Activated T-helper 2 cell treated with anti-CD3 and anti-CD28 coated beads, Interferon-gamma antibody, Interleukin-2, Interleukin-4, amounts not matched to agents 10 μg/mL and 5 μg/mL and 100 μg/mL, durations not matched to agents 14 hours and 24 hours and 36 hours (primary cell): Measurements from ENCODE around the gene S100P. TPM values are rescaled to one million over a fixed set of nuclear protein-coding genes. Genes with fewer than 3 reads are reported as not detected.
"Not testable (repeated sequence)": the region's sequence is repeated elsewhere in the genome, so short reads cannot be mapped to it uniquely, and the experiment has no call there.

Source experiments
- DNase-seq: peaks from one replicate; pipeline ENCODE4 v3.0.0; 2021; ENCODE audit warnings: low spot score
- H3K27ac Mint-ChIP-seq: one replicate; pipeline ENCODE4 v1.8.0; 2021; ENCODE audit warnings: mixed read lengths
- H3K27me3 Mint-ChIP-seq: one replicate; pipeline ENCODE4 v1.8.0; 2021; ENCODE audit warnings: low read depth, mixed read lengths
- H3K36me3 Mint-ChIP-seq: one replicate; pipeline ENCODE4 v1.8.0; 2021; ENCODE audit warnings: low read depth, mixed read lengths
- H3K4me1 Mint-ChIP-seq: one replicate; pipeline ENCODE4 v1.8.0; 2021; ENCODE audit warnings: low read depth, mixed read lengths
- H3K4me3 Mint-ChIP-seq: one replicate; pipeline ENCODE4 v1.8.0; 2021; ENCODE audit warnings: low read depth, mild to moderate bottlenecking, moderate library complexity, mixed read lengths
- H3K9me3 Mint-ChIP-seq: one replicate; pipeline ENCODE4 v1.8.0; 2021; ENCODE audit warnings: mixed read lengths
- intact Hi-C: fragments of 100-400 bp; cut with micrococcal nuclease; formaldehyde crosslinking; loops from one replicate; pipeline ENCODE4 v1.15.1; 2023
- total RNA-seq: library from RNA; stranded (reverse); gene quantifications from 2 replicates; pipeline ENCODE4 v1.2.3, GENCODE V29; 2022

The S100P gene
- total RNA-seq, 1 donor from 2014 or later: 3.4 TPM

DNA sequence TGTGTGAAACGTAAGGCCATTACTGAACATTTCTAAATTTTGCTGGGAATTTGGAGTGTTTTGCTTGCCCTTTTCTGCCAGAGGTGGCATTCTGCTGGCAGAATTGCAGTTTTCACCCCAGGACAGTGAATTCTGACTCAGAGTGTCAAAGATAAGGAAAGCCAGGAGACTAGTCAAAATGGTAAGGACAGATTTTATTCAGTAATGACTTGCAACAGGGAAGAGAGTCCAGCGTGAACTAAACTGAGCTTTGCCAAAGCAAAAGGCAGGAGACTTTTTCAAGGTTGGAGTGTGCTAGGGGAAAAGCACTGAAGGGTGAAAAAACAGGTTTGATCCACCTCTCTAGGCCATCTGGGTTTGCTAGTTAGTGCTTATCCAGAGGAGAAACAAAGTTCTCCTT lies 33.8 kb upstream of the S100P start:
- intact Hi-C loops: loop anchor here (5.0 kb wide), 1 partner anchor 1542 kb away; no protein-coding TSS in a partner anchor
- H3K4me3 Mint-ChIP-seq: no peak overlapping the region

DNA sequence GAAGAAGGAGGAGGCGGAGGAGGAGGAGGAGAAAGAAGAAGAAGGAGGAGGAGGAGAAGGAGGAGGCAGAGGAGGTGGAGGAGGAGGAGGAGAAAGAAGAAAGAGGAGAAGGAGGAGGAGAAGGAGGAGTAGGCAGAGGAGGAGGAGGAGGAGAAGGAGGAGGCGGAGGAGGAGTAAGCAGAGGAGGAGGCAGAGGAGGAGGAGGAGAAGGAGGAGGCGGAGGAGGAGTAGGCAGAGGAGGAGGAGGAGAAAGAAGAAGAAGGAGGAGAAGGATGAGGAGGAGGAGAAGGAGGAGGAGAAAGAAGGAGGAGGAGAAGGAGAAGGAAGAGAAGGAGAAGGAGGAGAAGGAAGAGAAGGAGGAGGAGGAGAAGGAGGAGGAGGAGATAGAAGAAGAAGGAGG lies 33.2 kb upstream of the S100P start:
- no peak overlapping the region for H3K4me3 Mint-ChIP-seq
- peaks cover 4% of the 10 kb centered on the region for H3K9me3 Mint-ChIP-seq
- H3K27ac Mint-ChIP-seq: no peak overlapping the region
- no peak for DNase-seq
- H3K36me3 Mint-ChIP-seq: no peaks in the 10 kb centered on the region
- intact Hi-C loops: no loop called here
- H3K27me3 Mint-ChIP-seq: peaks cover 33% of the 10 kb centered on the region
- H3K4me1 Mint-ChIP-seq: peaks cover 6% of the 10 kb centered on the region

More for the DNA sequence above, 33.8 kb upstream of the S100P start:
- peaks cover 33% of the 10 kb centered on the region for H3K27me3 Mint-ChIP-seq
- H3K27ac Mint-ChIP-seq: no peak overlapping the region
- no peak for DNase-seq
- no peaks in the 10 kb centered on the region for H3K36me3 Mint-ChIP-seq
- H3K9me3 Mint-ChIP-seq: peaks cover 4% of the 10 kb centered on the region
- H3K4me1 Mint-ChIP-seq: peaks cover 6% of the 10 kb centered on the region

DNA sequence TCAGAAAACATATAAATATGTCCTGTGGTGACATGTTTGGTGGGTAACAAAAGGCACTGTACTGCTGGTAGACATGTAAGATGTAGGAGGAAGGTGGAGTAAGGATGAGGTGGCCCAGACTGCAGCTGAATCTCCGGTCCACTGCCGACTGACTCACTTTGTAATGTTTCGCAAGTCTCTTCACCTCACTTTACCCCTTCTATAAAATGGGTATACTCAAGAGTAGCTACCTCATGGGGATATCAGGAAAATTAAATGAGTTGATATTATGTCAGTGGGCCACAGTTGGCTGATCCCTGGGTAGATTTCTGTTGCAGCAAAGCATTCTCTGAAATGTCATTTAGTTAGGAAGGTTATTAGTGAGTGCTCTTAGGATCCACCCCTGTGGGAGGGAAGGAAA lies 31.1 kb upstream of the S100P start:
- Mint-ChIP-seq H3K36me3 (no peaks in the 10 kb centered on the region), H3K4me3 (no peak overlapping the region)

DNA sequence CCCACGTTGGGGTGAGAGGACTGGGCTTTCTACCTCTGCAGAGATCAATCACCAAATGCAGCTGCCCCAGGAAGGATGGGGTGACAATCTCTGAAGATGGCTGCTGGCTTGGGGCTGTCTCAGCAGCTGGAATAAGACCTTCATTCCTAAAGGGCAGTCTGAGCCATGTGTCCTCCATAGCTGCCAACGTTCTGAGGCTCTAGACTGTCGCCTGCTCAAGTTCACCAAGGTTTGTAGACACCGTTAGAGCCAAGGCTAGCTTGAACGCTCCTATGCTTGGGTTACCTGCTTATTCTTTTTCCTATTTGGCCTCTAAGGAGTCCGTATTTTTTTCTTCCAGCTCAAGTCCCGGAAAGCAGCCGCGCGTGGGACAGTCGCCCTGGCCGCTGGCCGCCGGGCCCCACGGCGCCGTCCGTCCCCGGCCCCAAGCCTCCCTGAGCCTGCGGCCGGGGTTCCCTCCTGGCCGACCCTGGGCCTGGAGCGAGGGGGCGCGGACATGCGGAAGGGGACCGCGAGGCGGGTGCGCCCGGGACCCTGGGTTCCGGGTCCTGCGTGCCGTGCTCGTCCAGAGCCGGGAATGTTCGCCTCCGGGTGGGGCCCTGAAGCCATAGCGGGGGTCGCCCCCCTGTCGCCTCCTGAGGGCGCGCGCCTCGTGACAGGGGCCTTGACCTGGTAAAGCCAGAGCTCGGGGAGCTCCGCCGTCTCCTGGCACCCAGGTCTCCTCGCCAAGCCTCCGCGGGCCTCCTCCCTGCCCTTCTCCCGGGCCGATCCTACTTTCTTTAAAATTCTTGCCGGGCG lies 29.9 kb upstream of the S100P start:
- intact Hi-C loops: no loop called here
- Mint-ChIP-seq H3K4me1 (peaks cover 5% of the 10 kb centered on the region), H3K27ac (no peak overlapping the region), H3K4me3 (no peak overlapping the region), H3K27me3 (peaks cover 33% of the 10 kb centered on the region), H3K9me3 (no peaks in the 10 kb centered on the region), H3K36me3 (no peaks in the 10 kb centered on the region)
- no peak for DNase-seq

More for the DNA sequence above, 31.1 kb upstream of the S100P start:
- intact Hi-C loops: no loop called here
- peaks cover 33% of the 10 kb centered on the region for H3K27me3 Mint-ChIP-seq
- no peak overlapping the region for H3K27ac Mint-ChIP-seq
- H3K9me3 Mint-ChIP-seq: no peaks in the 10 kb centered on the region
- H3K4me1 Mint-ChIP-seq: peaks cover 6% of the 10 kb centered on the region
- DNase-seq: no peak

DNA sequence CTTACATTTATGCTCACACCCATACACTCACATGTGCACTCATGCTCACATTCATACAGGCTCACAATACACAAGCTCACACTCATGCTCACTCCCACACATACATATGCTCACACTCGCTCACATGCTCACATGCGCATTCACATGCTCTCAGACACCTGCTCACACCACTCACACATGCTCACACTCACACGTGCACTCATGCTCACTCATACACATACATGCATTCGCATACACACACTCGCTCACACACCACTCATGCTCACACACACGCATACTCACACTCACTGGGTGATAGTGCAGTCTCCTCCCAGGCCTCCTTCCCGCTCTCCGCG lies 28.4 kb upstream of the S100P start:
- intact Hi-C loops: no loop called here
- H3K36me3 Mint-ChIP-seq: no peaks in the 10 kb centered on the region
- no peak overlapping the region for H3K27ac Mint-ChIP-seq

DNA sequence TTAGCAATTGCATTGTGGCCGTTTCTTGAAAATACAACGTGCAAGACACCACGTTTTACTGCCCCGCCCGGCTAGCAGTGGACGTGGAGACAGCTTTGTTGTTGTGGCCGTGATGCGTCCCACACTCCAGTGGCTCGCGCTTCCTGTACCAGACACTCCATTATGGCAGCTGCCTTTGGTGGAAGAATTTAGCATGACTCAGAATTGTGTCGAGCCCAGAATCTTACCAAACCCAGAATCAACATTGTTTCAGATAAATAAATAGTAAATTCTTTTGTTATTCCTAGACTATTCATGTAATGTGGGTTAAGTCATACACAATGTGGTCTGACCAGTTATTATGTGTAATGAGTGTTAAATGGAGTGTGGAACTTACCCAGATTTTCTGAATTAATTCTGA lies 25.3 kb upstream of the S100P start:
- DNase-seq: no peak
- Mint-ChIP-seq H3K27me3 (peaks cover 3% of the 10 kb centered on the region), H3K27ac (no peak overlapping the region), H3K4me1 (peaks cover 3% of the 10 kb centered on the region), H3K4me3 (no peak overlapping the region), H3K36me3 (no peaks in the 10 kb centered on the region), H3K9me3 (no peaks in the 10 kb centered on the region)
- intact Hi-C loops: no loop called here

More for the DNA sequence above, 28.4 kb upstream of the S100P start:
- no peak for DNase-seq
- Mint-ChIP-seq H3K4me3 (no peak overlapping the region), H3K9me3 (no peaks in the 10 kb centered on the region), H3K27me3 (peaks cover 27% of the 10 kb centered on the region), H3K4me1 (no peaks in the 10 kb centered on the region)

DNA sequence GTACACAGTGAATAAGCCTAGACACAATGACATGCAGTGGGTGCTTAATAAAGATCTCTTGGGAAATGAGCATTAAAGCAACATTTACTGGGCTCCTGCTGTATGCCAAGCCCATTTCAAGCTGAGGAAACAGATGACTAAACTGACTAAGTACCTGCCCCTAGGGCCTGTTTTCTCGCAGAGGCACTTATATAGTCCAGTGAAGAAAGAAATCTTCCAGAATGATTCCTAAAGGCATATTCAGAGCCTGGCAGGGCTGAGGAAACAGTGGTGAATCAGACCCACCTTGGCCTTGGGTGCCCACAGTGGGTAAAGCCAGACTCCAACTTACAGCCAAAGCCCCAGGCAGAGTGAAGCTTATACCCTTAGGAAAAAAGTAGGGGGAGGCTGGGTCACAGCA lies 22.0 kb upstream of the S100P start:
- Mint-ChIP-seq H3K4me3 (no peak overlapping the region), H3K9me3 (no peaks in the 10 kb centered on the region), H3K4me1 (peaks cover 26% of the 10 kb centered on the region), H3K36me3 (peaks cover 25% of the 10 kb centered on the region), H3K27me3 (no peaks in the 10 kb centered on the region), H3K27ac (no peak overlapping the region)
- intact Hi-C loops: loop anchor here (10.0 kb wide), 1 partner anchor 97 kb away; the partner anchor contains the start of gene MAN2B2
- no peak for DNase-seq

DNA sequence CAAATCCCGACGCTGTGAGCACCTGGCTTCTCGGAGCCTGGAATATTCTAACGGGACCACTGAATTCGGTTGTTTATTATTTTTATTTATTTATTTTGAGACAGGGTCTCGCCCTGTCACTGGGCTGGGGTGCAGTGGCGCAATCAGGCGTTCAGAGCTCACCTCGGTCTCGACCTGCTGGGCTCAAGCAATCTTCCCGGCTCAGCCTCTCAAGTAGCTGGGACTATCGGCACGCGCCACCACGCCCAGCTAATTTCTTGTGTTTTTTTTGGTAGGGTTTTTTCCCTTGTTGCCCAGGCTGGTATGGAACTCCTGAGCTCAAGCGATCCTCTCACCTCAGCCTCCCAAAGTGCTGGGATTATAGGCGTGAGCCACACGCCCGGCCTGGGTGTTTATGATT lies 21.5 kb upstream of the S100P start:
- peaks cover 29% of the 10 kb centered on the region for H3K36me3 Mint-ChIP-seq
- no peak overlapping the region for H3K4me3 Mint-ChIP-seq
- peaks cover 30% of the 10 kb centered on the region for H3K4me1 Mint-ChIP-seq
- H3K27ac Mint-ChIP-seq: no peak overlapping the region
- no peaks in the 10 kb centered on the region for H3K9me3 Mint-ChIP-seq
- no peak for DNase-seq
- H3K27me3 Mint-ChIP-seq: no peaks in the 10 kb centered on the region
- intact Hi-C loops: loop anchor here (10.0 kb wide), 1 partner anchor 97 kb away; the partner anchor contains the start of gene MAN2B2

DNA sequence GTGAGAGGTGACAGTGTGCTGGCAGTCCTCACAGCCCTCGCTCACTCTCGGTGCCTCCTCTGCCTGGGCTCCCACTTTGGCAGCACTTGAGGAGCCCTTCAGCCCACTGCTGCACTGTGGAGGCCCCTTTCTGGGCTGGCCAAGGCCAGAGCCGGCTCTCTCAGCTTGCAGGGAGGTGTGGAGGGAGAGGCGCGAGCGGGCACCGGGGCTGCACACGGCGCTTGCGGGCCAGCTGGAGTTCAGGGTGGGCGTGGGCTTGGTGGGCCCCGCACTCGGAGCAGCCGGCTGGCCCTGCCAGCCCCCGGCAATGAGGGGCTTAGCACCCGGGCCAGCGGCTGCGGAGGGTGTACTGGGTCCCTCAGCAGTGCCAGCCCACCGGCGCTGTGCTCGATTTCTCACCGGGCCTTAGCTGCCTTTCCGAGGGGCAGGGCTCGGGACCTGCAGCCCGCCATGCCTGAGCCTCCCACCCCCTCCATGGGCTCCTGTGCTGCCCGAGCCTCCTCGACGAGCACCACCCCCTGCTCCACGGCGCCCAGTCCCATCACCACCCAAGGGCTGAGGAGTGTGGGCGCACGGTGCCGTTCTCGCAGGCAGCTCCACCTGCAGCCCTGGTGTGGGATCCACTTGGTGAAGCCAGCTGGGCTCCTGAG lies 21.0 kb upstream of the S100P start:
- H3K4me1 Mint-ChIP-seq: peaks cover 35% of the 10 kb centered on the region
- peak overlapping the region; percentile 92 for H3K4me3 Mint-ChIP-seq
- intact Hi-C loops: loop anchor here (10.0 kb wide), 1 partner anchor 98 kb away; the partner anchor contains the start of gene MAN2B2

DNA sequence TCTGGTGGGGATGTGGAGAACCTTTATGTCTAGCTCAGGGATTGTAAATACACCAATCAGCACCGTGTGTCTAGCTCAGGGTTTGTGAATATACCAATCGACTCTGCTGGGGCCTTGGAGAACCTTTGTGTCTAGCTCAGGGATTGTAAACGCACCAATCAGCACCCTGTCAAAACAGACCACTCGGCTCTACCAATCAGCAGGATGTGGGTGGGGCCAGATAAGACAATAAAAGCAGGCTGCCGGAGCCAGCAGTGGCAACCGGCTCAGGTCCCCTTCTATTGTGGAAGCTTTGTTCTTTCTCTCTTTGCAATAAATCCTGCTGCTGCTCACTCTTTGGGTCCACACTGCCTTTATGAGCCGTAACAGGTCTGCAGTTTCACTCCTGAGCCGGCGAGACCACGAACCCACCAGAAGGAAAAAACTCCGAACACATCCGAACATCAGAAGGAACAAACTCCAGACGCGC lies 20.5 kb upstream of the S100P start:
- Mint-ChIP-seq H3K4me1 (peaks cover 37% of the 10 kb centered on the region), H3K27ac (peak overlapping the region; percentile 95), H3K36me3 (peaks cover 38% of the 10 kb centered on the region), H3K4me3 (peak overlapping the region; percentile 92)
- H3K27me3 Mint-ChIP-seq, H3K9me3 Mint-ChIP-seq: not testable (repeated sequence)
- peak; percentile 55 for DNase-seq
- intact Hi-C loops: loop anchor here (10.0 kb wide), 1 partner anchor 98 kb away; the partner anchor contains the start of gene MAN2B2

More for the DNA sequence above, 21.0 kb upstream of the S100P start:
- H3K27ac Mint-ChIP-seq, DNase-seq, H3K9me3 Mint-ChIP-seq, H3K27me3 Mint-ChIP-seq: not testable (repeated sequence)
- H3K36me3 Mint-ChIP-seq: peaks cover 35% of the 10 kb centered on the region

DNA sequence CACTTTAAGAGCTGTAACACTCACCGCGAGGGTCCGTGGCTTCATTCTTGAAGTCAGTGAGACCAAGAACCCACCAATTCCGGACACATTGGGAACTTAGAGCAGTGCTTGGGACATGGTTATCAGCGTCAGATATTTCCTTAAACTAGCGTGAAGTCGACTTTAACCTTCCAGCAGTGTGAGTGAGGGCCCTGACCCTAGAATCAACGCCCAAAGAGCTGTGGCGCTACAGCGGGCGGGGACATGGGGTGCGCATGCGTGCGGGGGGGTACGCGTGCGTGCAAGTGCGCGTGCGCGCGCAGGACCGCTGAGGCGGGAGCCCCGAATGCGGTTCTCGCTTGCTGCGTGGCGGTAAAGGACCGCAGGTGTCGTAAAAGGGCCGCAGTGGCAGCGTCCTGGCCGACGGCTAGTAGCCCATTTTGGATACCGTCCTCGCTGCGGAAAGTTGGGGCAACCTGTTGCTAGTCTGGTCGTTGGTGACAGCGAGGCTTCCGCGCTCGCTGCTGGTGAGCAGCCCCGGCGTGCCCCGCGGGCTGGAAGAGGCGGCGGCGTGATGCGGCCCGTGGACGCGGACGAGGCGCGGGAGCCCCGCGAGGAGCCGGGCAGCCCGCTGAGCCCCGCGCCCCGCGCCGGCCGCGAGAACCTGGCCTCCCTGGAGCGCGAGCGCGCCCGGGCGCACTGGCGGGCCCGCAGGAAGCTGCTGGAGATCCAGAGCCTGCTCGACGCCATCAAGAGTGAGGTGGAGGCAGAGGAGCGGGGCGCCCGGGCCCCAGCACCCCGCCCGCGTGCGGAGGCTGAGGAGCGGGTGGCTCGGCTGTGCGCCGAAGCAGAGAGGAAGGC lies 19.8 kb upstream of the S100P start:
- peak; percentile 94 for DNase-seq
- Mint-ChIP-seq H3K4me1 (peaks cover 41% of the 10 kb centered on the region), H3K9me3 (no peaks in the 10 kb centered on the region), H3K27ac (peak overlapping the region; percentile 95), H3K36me3 (peaks cover 45% of the 10 kb centered on the region), H3K27me3 (no peaks in the 10 kb centered on the region), H3K4me3 (peak overlapping the region; percentile 92)
- intact Hi-C loops: loop anchor here (1.0 to 10.0 kb wide), 8 partner anchors 15 to 394 kb away; partner anchors contain the start of genes BLOC1S4, GRPEL1, KIAA0232 and MAN2B2

DNA sequence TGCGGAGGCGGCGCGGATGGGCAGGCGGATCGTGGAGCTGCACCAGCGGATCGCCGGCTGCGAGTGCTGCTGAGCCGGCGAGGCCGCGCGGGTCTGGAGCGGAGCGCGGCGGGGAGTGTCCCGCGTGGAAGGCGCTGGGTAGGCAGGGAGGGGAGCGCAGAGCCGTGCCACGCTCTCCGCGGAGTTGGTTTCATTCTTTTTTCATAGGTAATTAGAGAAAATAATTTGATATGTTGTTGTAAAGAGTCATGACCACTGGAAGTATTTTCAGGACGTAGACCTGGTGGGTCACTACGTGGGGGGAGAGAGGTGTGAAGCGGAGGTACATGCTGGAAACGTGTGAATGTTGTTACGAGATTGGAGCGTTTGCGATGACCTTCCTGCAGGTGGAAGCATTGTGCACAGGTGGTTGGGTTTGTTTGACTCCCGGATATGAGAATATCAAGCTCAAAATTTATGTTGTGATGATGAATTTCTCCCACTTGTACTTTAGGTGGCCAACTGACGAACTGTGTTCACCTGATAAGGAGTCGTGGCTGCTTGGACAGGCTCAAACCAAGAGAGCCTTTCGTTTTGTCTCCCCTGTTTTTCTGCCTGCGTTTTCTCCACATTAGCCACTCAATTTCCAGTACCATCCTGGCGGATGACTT lies 19.1 kb upstream of the S100P start:
- H3K4me1 Mint-ChIP-seq: peaks cover 41% of the 10 kb centered on the region
- H3K36me3 Mint-ChIP-seq: peaks cover 52% of the 10 kb centered on the region
- no peaks in the 10 kb centered on the region for H3K9me3 Mint-ChIP-seq
- peak overlapping the region; percentile 92 for H3K4me3 Mint-ChIP-seq
- H3K27ac Mint-ChIP-seq: peak overlapping the region; percentile 93
- H3K27me3 Mint-ChIP-seq: no peaks in the 10 kb centered on the region
- intact Hi-C loops: loop anchor here (1.0 to 10.0 kb wide), 9 partner anchors 15 to 394 kb away; partner anchors contain the start of genes BLOC1S4, GRPEL1, KIAA0232 and MAN2B2
- peak; percentile 62 for DNase-seq
